Retinal pigment epithelial cell (primary cell): ENCODE data around the gene MAP3K4.

Source experiments
- DNase-seq: peaks from one replicate; pipeline ENCODE4 v3.0.0-alpha.2; 2010; ENCODE audit warnings: low read depth
- H3K4me3 ChIP-seq: 2 replicates; pipeline ENCODE4 v1.5.1; 2011; ENCODE audit warnings: mild to moderate bottlenecking, low read length, control low read depth, moderate library complexity
- CTCF ChIP-seq: conservative IDR thresholded peaks from 2 replicates; pipeline ENCODE4 v1.5.1; 2011; ENCODE audit warnings: low read depth, low read length, control low read depth, inconsistent platforms

Gene MAP3K4

GRCh38 chr6:161082215-161082614, 90.6 kb downstream of the MAP3K4 start:
- no peak for TF ChIP-seq CTCF
- H3K4me3 ChIP-seq, result no peak overlapping the region
- no peak for DNase-seq

DNA sequence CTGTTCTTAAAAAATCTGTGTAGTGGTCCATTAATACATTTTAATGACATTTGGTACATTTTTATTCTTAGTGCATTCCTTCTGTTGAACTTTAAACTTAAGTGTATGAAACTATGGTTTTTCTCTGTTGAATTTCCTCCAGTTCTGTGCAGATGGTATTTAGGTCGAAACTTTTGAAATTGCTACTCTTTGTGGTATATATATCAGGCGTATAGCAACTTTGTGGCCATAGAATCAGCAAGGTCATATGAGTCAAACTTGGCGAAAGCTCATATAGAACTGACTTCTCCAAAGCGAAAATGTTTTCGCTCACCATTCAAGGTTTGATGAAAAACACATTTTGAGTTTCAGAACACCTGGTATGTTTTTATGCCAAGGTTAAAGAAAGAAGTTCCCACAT, 93.7 kb downstream of the MAP3K4 start:
- H3K4me3 ChIP-seq, result no peak overlapping the region
- TF ChIP-seq CTCF, result no peak
- DNase-seq, result no peak

DNA sequence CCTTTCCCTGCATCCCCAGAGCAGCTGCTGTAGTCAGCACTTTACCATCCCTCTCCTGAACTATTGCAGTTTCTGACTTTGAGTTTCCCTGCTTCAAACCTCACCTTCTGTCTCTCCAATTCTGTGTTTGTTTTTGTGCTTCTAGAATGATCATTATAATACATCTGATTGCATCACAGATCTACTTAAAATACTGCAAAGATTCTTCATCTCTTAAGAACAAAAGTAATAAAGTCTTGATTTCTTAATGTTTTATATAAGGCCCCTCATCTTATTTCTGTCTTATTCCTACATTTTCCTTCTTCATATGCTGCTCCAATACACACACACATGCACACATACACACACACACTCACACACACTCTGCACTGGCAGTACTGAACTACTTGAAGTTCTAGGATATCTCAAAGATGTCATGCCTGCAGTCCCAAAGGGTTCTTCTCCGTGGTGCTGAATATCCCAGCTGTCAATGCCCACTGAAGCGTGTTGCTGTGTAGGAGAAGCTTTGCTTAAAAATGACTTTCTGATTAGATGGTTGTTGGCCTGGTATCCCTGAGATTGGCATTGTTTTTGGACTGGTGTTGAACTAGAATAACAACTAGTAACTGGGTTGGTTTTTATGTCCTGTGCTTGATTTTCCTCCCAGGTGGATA, 97.2 kb downstream of the MAP3K4 start:
- H3K4me3 ChIP-seq, result no peak overlapping the region
- no peak for TF ChIP-seq CTCF
- no peak for DNase-seq

DNA sequence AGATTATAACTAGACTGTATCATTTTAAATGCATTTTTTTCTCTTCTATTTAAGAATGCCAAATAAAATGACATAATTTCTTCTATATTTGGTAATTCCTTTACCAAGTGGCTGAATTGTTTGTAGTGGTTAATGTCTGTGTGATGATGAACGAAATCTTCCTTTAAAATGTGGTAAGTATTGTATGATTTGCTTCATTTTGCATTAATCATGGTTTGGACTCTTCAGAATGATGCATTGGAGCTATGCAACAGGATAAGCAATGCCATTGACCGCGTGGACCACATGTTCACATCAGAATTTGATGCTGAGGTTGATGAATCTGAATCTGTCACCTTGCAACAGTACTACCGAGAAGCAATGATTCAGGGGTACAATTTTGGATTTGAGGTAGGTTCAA, 99.6 kb downstream of the MAP3K4 start:
- TF ChIP-seq CTCF, result no peak
- no peak for DNase-seq
- no peak overlapping the region for H3K4me3 ChIP-seq

GRCh38 chr6:161091972-161092701, 100.6 kb downstream of the MAP3K4 start:
- H3K4me3 ChIP-seq, result no peak overlapping the region
- no peak for DNase-seq
- TF ChIP-seq CTCF, result no peak

DNA sequence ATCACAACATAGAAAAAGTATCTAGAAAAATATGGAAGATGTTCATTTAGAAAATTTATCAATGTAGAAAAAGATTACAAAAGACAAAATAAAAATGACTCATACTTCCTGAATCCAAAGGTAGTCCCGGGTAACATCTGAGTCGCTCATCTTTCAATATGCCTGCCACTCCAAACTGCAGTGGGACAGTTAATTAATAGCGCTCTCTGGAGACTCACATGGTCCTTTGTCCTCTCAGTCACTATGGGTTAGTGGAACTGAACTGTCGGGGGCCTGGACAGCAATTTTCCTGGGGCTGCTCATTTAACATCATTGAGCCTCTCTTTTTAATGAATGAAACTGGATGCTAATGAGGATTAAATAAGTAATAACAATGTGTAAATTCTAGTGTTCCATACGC, 103.4 kb downstream of the MAP3K4 start:
- no peak for TF ChIP-seq CTCF
- no peak for DNase-seq
- H3K4me3 ChIP-seq, result no peak overlapping the region

DNA sequence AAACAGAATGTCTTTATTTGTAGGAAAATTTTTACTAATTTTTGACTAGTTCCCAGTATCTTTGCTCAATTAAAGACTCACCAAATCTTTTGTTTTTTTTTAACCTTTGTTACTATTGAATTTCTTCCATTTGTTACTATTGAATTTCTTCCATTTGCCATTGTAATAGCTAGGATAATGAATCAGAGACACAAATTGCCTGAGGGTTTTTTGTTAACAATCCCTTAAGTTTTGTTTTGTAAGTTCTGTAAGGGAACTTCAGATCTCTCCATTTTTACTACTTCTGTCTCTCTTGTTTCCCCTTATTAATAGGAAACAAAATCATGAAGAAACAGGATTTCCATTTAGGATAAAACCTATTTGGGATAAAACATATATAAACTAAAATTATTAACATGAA, 104.3 kb downstream of the MAP3K4 start:
- DNase-seq, result no peak
- H3K4me3 ChIP-seq, result no peak overlapping the region
- TF ChIP-seq CTCF, result no peak
